GM23338 (cell line): ENCODE data around the gene CDCP1. TPM values are rescaled to one million over a fixed set of nuclear protein-coding genes. Genes with fewer than 3 reads are reported as not detected.

ENCODE experiments used
- ATAC-seq: fragments of 200-7000 bp; cut with Tn5 transposase; 3 replicates; pipeline ENCODE4 v1.9.1; 2020
- DNase-seq: peaks from one replicate; pipeline ENCODE4 v3.0.0-alpha.2; 2015; ENCODE audit warnings: low spot score
- H2AFZ ChIP-seq: fragments of 200-600 bp; sonication (generic); 2 replicates; pipeline ENCODE4 v1.8.0; 2016; ENCODE audit warnings: antibody characterized with exemption, mild to moderate bottlenecking, moderate library complexity
- H3F3A ChIP-seq: fragments of 200-600 bp; sonication (generic); replicated peaks from 2 replicates; pipeline ENCODE4 v1.8.0; 2017; ENCODE audit warnings: antibody characterized with exemption, mixed run types, low read depth
- H3K27ac ChIP-seq: fragments of 200-600 bp; sonication (generic); 2 replicates; pipeline ENCODE4 v1.6.1; 2016; ENCODE audit warnings: low read depth
- H3K27me3 ChIP-seq: fragments of 200-600 bp; sonication (generic); 2 replicates; pipeline ENCODE4 v1.8.0; 2016; ENCODE audit warnings: mild to moderate bottlenecking, mixed run types, moderate library complexity; ENCODE audit not compliant: insufficient read depth
- H3K36me3 ChIP-seq: fragments of 200-600 bp; sonication (generic); 2 replicates; pipeline ENCODE4 v1.8.0; 2016; ENCODE audit warnings: mild to moderate bottlenecking; ENCODE audit not compliant: insufficient read depth
- H3K4me1 ChIP-seq: fragments of 200-600 bp; sonication (generic); 2 replicates; pipeline ENCODE4 v1.8.0; 2016; ENCODE audit warnings: mild to moderate bottlenecking, moderate library complexity; ENCODE audit not compliant: insufficient read depth
- H3K4me2 ChIP-seq: fragments of 200-600 bp; sonication (generic); 2 replicates; pipeline ENCODE4 v1.7.1; 2017; ENCODE audit warnings: mixed run types
- H3K4me3 ChIP-seq: fragments of 200-600 bp; sonication (generic); 2 replicates; pipeline ENCODE4 v1.6.1; 2016; ENCODE audit warnings: mixed run types
- H3K79me2 ChIP-seq: fragments of 200-600 bp; sonication (generic); replicated peaks from 2 replicates; pipeline ENCODE4 v1.8.0; 2017; ENCODE audit warnings: mild to moderate bottlenecking; ENCODE audit not compliant: insufficient read depth
- H3K9me2 ChIP-seq: fragments of 200-600 bp; sonication (generic); 2 replicates; pipeline ENCODE4 v1.8.0; 2017; ENCODE audit not compliant: insufficient read depth
- H4K20me1 ChIP-seq: fragments of 200-600 bp; sonication (generic); replicated peaks from 2 replicates; pipeline ENCODE4 v1.8.0; 2017; ENCODE audit warnings: mild to moderate bottlenecking; ENCODE audit not compliant: insufficient read depth
- H3K27ac Mint-ChIP-seq: 2 replicates; pipeline ENCODE4 v1.8.0; 2020; ENCODE audit warnings: inconsistent platforms, mild to moderate bottlenecking, moderate library complexity, mixed read lengths
- H3K27me3 Mint-ChIP-seq: 3 replicates; pipeline ENCODE4 v1.8.0; 2022; ENCODE audit warnings: low read depth, mild to moderate bottlenecking, moderate library complexity, mixed read lengths, inconsistent platforms; ENCODE audit not compliant: insufficient read depth, poor library complexity
- H3K36me3 Mint-ChIP-seq: 3 replicates; pipeline ENCODE4 v1.8.0; 2021; ENCODE audit warnings: low read depth, mild to moderate bottlenecking, inconsistent platforms, moderate library complexity, mixed read lengths
- H3K4me1 Mint-ChIP-seq: 3 replicates; pipeline ENCODE4 v1.8.0; 2020; ENCODE audit warnings: mild to moderate bottlenecking, inconsistent platforms, mixed read lengths
- H3K4me3 Mint-ChIP-seq: 3 replicates; pipeline ENCODE4 v1.8.0; 2021; ENCODE audit warnings: moderate library complexity, mild to moderate bottlenecking, inconsistent platforms, mixed read lengths
- H3K9me3 Mint-ChIP-seq: 3 replicates; pipeline ENCODE4 v1.8.0; 2020; ENCODE audit warnings: moderate library complexity, mild to moderate bottlenecking, inconsistent platforms, mixed read lengths
- CTCF ChIP-seq, 2 experiments: fragments of 200-600 bp in 1 of 2; sonication (generic) in 1 of 2; conservative IDR thresholded peaks; 2 replicates each; pipeline versions ENCODE4 v1.5.1 to v1.6.1; 2016 to 2017; ENCODE audit warnings: antibody characterized with exemption in 2 of 2, low read depth in 2 of 2, mild to moderate bottlenecking in 2 of 2, moderate library complexity in 1 of 2
- EZH2 ChIP-seq: fragments of 200-600 bp; sonication (generic); IDR thresholded peaks from one replicate; pipeline ENCODE4 v1.8.0; 2017; ENCODE audit warnings: antibody characterized with exemption, mild to moderate bottlenecking, low read depth; ENCODE audit not compliant: unreplicated experiment
- JUNB ChIP-seq: IDR thresholded peaks from one replicate; pipeline ENCODE4 v1.6.1; 2016; ENCODE audit warnings: antibody characterized with exemption; ENCODE audit not compliant: unreplicated experiment
- POLR2AphosphoS5 ChIP-seq: IDR thresholded peaks from 2 replicates; pipeline ENCODE4 v1.6.1; 2016; ENCODE audit warnings: antibody characterized with exemption, low read depth
- STAT1 ChIP-seq: IDR thresholded peaks from one replicate; pipeline ENCODE4 v1.6.1; 2016; ENCODE audit warnings: antibody characterized with exemption; ENCODE audit not compliant: unreplicated experiment
- ZNF114 ChIP-seq: fragments of 250-450 bp; sonication (Bioruptor Pico); IDR thresholded peaks from 2 replicates; pipeline ENCODE4 v1.5.0; 2020; ENCODE audit warnings: mild to moderate bottlenecking, moderate library complexity
- ZNF331 ChIP-seq: fragments of 250-450 bp; sonication (Bioruptor Pico); IDR thresholded peaks from 2 replicates; pipeline ENCODE4 v1.5.0; 2020; ENCODE audit warnings: low read depth, mild to moderate bottlenecking, moderate library complexity
- ZNF462 ChIP-seq: fragments of 250-450 bp; sonication (Bioruptor Pico); IDR thresholded peaks from 2 replicates; pipeline ENCODE4 v1.5.0; 2020; ENCODE audit warnings: mild to moderate bottlenecking, moderate library complexity
- polyA plus RNA-seq: library from polyadenylated mRNA; unstranded; fragments of >200 nt; fragmentation: Nextera tagmentation; extraction: Ambion mirVana; gene quantifications from 2 replicates; pipeline ENCODE4 v1.2.1, GENCODE V29; 2016
- total RNA-seq: library from RNA; depleted of rRNA; stranded (reverse); fragments of >200 nt; shearing (Covaris generic); gene quantifications from 2 replicates; pipeline ENCODE4 v1.2.3, GENCODE V29; 2014

The CDCP1 gene
- total and polyA plus RNA-seq, 2 experiments from 2014 or later = 7.7 to 20.1 TPM

GRCh38 chr3:45170096-45170495, 23.9 kb upstream of the CDCP1 start (continued):
- TF ChIP-seq ZNF462 (no peak), CTCF (conservative IDR thresholded peaks at IDR 0.05; ENCODE audit: low read depth in 2 of 2) (no peak), STAT1 (no peak), ZNF114 (CRISPR knock-in tag) (no peak), ZNF331 (CRISPR knock-in tag) (no peak), JUNB (no peak), POLR2AphosphoS5 (no peak)

- DNase-seq (no peak), ATAC-seq (no peak)
- Histone ChIP-seq H3K27ac (no peak overlapping the region), H4K20me1 (no peaks in the 10 kb centered on the region), H3K9me2 (no peaks in the 10 kb centered on the region), H3K27me3 (no peaks in the 10 kb centered on the region), H3F3A (no peaks in the 10 kb centered on the region), H2AFZ (no peak overlapping the region), H3K4me1 (peaks cover 14% of the 10 kb centered on the region), H3K4me2 (no peak overlapping the region), H3K4me3 (no peak overlapping the region), H3K36me3 (no peaks in the 10 kb centered on the region), H3K79me2 (no peaks in the 10 kb centered on the region)
- peaks cover 18% of the 10 kb centered on the region for H3K4me1 Mint-ChIP-seq
- H3K9me3 Mint-ChIP-seq = peaks cover 5% of the 10 kb centered on the region; the same call in 2 of the 3 replicates
- no peak overlapping the region for H3K4me3 Mint-ChIP-seq
- no peak overlapping the region for H3K27ac Mint-ChIP-seq
- no peaks in the 10 kb centered on the region for H3K36me3 Mint-ChIP-seq
- H3K27me3 Mint-ChIP-seq = peaks cover 16% of the 10 kb centered on the region
- TF ChIP-seq EZH2 (no peak), JUNB (no peak), ZNF114 (CRISPR knock-in tag) (no peak), POLR2AphosphoS5 (no peak)
These were observed 23.1 kb upstream of the CDCP1 start for GRCh38 chr3:45169125-45169904.
